HG03108 (cell line): Measurements from ENCODE around the gene SERPINA5.

Experiments used
- ATAC-seq: cut with Tn5 transposase; IDR thresholded peaks from one replicate; pipeline ENCODE4 v1.9.1; 2021; ENCODE audit warnings: moderate library complexity; ENCODE audit not compliant: unreplicated experiment

SERPINA5 gene

GRCh38 chr14:94641632-94641955, 60.4 kb downstream of the SERPINA5 start:
- ATAC-seq = no peak
